ENCODE results near the gene TMEM234.
"Not testable (repeated sequence)": the region's sequence is repeated elsewhere in the genome, so short reads cannot be mapped to it uniquely, and the experiment has no call there.

Gene TMEM234

GRCh38 chr1:32221980-32222755 is at the start of gene TMEM234, which contains the start of gene EIF3I:
Gene TMEM234 (minus strand): TSS chr1:32222353. CDS start chr1:32222322, 31 bp downstream.
Gene EIF3I (plus strand): TSS chr1:32222407. CDS start chr1:32222442, 35 bp downstream.
- in situ Hi-C loops (cut with HindIII; ENCODE audit: low sequenced_read_pairs): no loop called here

- in situ Hi-C loops (cut with HindIII; ENCODE audit: low sequenced_read_pairs): no loop called here
These were observed 47.6 kb upstream of the TMEM234 start for GRCh38 chr1:32269744-32270143.

GRCh38 chr1:32266921-32267591 is 44.9 kb upstream of the TMEM234 start:
- in situ Hi-C loops (cut with HindIII; ENCODE audit: low sequenced_read_pairs): no loop called here

- in situ Hi-C loops (cut with HindIII; ENCODE audit: low sequenced_read_pairs): no loop called here
These were observed 43.7 kb upstream of the TMEM234 start for GRCh38 chr1:32265846-32266245.

GRCh38 chr1:32263744-32264143 is 41.6 kb upstream of the TMEM234 start:
- in situ Hi-C loops (cut with HindIII; ENCODE audit: low sequenced_read_pairs): no loop called here

GRCh38 chr1:32263236-32263593 is 41.1 kb upstream of the TMEM234 start:
- in situ Hi-C loops (cut with HindIII; ENCODE audit: low sequenced_read_pairs): not testable (repeated sequence)

- in situ Hi-C loops (cut with HindIII; ENCODE audit: low sequenced_read_pairs): no loop called here
These were observed 35.0 kb upstream of the TMEM234 start for GRCh38 chr1:32257227-32257508.

GRCh38 chr1:32256473-32257226 is 34.5 kb upstream of the TMEM234 start:
- in situ Hi-C loops (cut with HindIII; ENCODE audit: low sequenced_read_pairs): no loop called here

GRCh38 chr1:32255072-32256071 is 33.2 kb upstream of the TMEM234 start:
- in situ Hi-C loops (cut with HindIII; ENCODE audit: low sequenced_read_pairs): no loop called here

GRCh38 chr1:32250893-32251716 is 29.0 kb upstream of the TMEM234 start, which contains the start of gene LCK:
Gene LCK (plus strand): TSS chr1:32251265. CDS start chr1:32274330, 23,065 bp downstream.
- in situ Hi-C loops (cut with HindIII; ENCODE audit: low sequenced_read_pairs): no loop called here

GRCh38 chr1:32249831-32250525 is 27.8 kb upstream of the TMEM234 start:
- in situ Hi-C loops (cut with HindIII; ENCODE audit: low sequenced_read_pairs): no loop called here

- in situ Hi-C loops (cut with HindIII; ENCODE audit: low sequenced_read_pairs): no loop called here
These were observed 26.1 kb upstream of the TMEM234 start for GRCh38 chr1:32247983-32248889.

- in situ Hi-C loops (cut with HindIII; ENCODE audit: low sequenced_read_pairs): no loop called here
These were observed 25.3 kb upstream of the TMEM234 start for GRCh38 chr1:32247452-32247851.

GRCh38 chr1:32246888-32247273 is 24.7 kb upstream of the TMEM234 start, which contains the start of gene FAM167B:
Gene FAM167B (plus strand): TSS chr1:32247222. CDS start chr1:32247422, 200 bp downstream.
- in situ Hi-C loops (cut with HindIII; ENCODE audit: low sequenced_read_pairs): no loop called here

GRCh38 chr1:32242341-32242851 is 20.2 kb upstream of the TMEM234 start:
- in situ Hi-C loops (cut with HindIII; ENCODE audit: low sequenced_read_pairs): no loop called here

- in situ Hi-C loops (cut with HindIII; ENCODE audit: low sequenced_read_pairs): no loop called here
These were observed 19.0 kb upstream of the TMEM234 start for GRCh38 chr1:32241001-32241763.
